Caco-2 (cell line): ENCODE measurements around the gene POLD2. TPM values are rescaled to one million over a fixed set of nuclear protein-coding genes. Genes with fewer than 3 reads are reported as not detected.

ENCODE experiments used
- BruUV-seq: library from RNA; stranded (reverse); fragments of 400-500 nt; replicated peaks from 2 replicates; lab custom pipeline; 2021; lab: Mats Ljungman, UMichigan
- CTCF ChIA-PET: fragments of 300-600 bp; sonication (Branson Sonifier 250); formaldehyde crosslinking; loops from one replicate; lab custom pipeline; 2022; ENCODE audit warnings: antibody characterized with exemption; lab: Charles Lee
- POLR2A ChIA-PET: fragments of 300-600 bp; sonication (Branson Sonifier 250); formaldehyde crosslinking; loops from one replicate; lab custom pipeline; 2022; ENCODE audit warnings: antibody characterized with exemption; lab: Charles Lee
- DNase-seq, 2 experiments: peaks; one replicate each; pipeline versions ENCODE4 v3.0.0 to v3.0.0-alpha.2; 2020 to 2022
- H3K27me3 ChIP-seq: replicated peaks from 2 replicates; pipeline ENCODE4 v1.6.0; 2011; ENCODE audit warnings: low read length; ENCODE audit not compliant: control insufficient read depth, insufficient read depth
- H3K36me3 ChIP-seq: 2 replicates; pipeline ENCODE4 v1.5.1; 2011; ENCODE audit warnings: low read length; ENCODE audit not compliant: control insufficient read depth, insufficient read depth
- H3K4me1 ChIP-seq: fragments of 250-450 bp; sonication (Bioruptor Pico); 2 replicates; pipeline ENCODE4 v1.5.1; 2020; ENCODE audit warnings: mild to moderate bottlenecking
- H3K4me3 ChIP-seq: 2 replicates; pipeline ENCODE4 v1.5.1; 2011; ENCODE audit warnings: low read depth, mild to moderate bottlenecking, control low read depth, low read length
- H3K9me3 ChIP-seq: fragments of 250-450 bp; sonication (Bioruptor Pico); 2 replicates; pipeline ENCODE4 v1.5.1; 2020; ENCODE audit warnings: mild to moderate bottlenecking, moderate library complexity
- H3K27ac Mint-ChIP-seq: one replicate; pipeline ENCODE4 v1.8.0; 2022; ENCODE audit warnings: mixed read lengths; ENCODE audit not compliant: unreplicated experiment
- H3K27me3 Mint-ChIP-seq: one replicate; pipeline ENCODE4 v1.8.0; 2022; ENCODE audit warnings: mixed read lengths; ENCODE audit not compliant: insufficient read depth, unreplicated experiment
- H3K36me3 Mint-ChIP-seq: one replicate; pipeline ENCODE4 v1.8.0; 2022; ENCODE audit warnings: mild to moderate bottlenecking, mixed read lengths; ENCODE audit not compliant: insufficient read depth, unreplicated experiment
- H3K4me1 Mint-ChIP-seq: one replicate; pipeline ENCODE4 v1.8.0; 2022; ENCODE audit warnings: low read depth, mixed read lengths; ENCODE audit not compliant: unreplicated experiment
- H3K4me3 Mint-ChIP-seq: one replicate; pipeline ENCODE4 v1.8.0; 2022; ENCODE audit warnings: mild to moderate bottlenecking, moderate library complexity, mixed read lengths; ENCODE audit not compliant: unreplicated experiment
- H3K9me3 Mint-ChIP-seq: one replicate; pipeline ENCODE4 v1.8.0; 2022; ENCODE audit warnings: mixed read lengths; ENCODE audit not compliant: unreplicated experiment
- intact Hi-C: fragments of 100-400 bp; cut with micrococcal nuclease; formaldehyde crosslinking; loops from one replicate; pipeline ENCODE4 v1.10.0; 2022; ENCODE audit not compliant: unreplicated experiment
- total RNA-seq: library from RNA; stranded (reverse); gene quantifications from 2 replicates; pipeline ENCODE4 v1.2.3, GENCODE V29; 2022
- TF ChIP-seq, protein P1 (sequence below), 2 experiments: fragments of 200-600 bp in 1 of 2; IDR thresholded peaks; 1 replicate in 1 of 2; 2 replicates in 1 of 2; pipeline versions ENCODE4 v1.5.1 to v1.8.0; 2011 to 2022; ENCODE audit warnings: antibody characterized with exemption in 1 of 2, control low read depth in 1 of 2, inconsistent platforms in 1 of 2, low read depth in 1 of 2, low read length in 1 of 2, mild to moderate bottlenecking in 1 of 2, moderate library complexity in 1 of 2; ENCODE audit not compliant: insufficient read depth in 1 of 2, severe bottlenecking in 1 of 2, unreplicated experiment in 1 of 2

POLD2 gene
- total RNA-seq, 1 experiment from 2014 or later: 140 TPM

GRCh38 chr7:44134943-44135628, 11.7 kb upstream of the POLD2 start:
- Histone ChIP-seq H3K4me3 (no peak overlapping the region), H3K27me3 (no peaks in the 10 kb centered on the region), H3K4me1 (peaks cover 15% of the 10 kb centered on the region), H3K9me3 (no peaks in the 10 kb centered on the region), H3K36me3 (no peaks in the 10 kb centered on the region)
- Mint-ChIP-seq H3K27ac (no peak overlapping the region), H3K36me3 (no peaks in the 10 kb centered on the region), H3K27me3 (no peaks in the 10 kb centered on the region), H3K4me1 (peaks cover 8% of the 10 kb centered on the region), H3K4me3 (no peak overlapping the region), H3K9me3 (no peaks in the 10 kb centered on the region)
- TF ChIP-seq, protein P1, sequence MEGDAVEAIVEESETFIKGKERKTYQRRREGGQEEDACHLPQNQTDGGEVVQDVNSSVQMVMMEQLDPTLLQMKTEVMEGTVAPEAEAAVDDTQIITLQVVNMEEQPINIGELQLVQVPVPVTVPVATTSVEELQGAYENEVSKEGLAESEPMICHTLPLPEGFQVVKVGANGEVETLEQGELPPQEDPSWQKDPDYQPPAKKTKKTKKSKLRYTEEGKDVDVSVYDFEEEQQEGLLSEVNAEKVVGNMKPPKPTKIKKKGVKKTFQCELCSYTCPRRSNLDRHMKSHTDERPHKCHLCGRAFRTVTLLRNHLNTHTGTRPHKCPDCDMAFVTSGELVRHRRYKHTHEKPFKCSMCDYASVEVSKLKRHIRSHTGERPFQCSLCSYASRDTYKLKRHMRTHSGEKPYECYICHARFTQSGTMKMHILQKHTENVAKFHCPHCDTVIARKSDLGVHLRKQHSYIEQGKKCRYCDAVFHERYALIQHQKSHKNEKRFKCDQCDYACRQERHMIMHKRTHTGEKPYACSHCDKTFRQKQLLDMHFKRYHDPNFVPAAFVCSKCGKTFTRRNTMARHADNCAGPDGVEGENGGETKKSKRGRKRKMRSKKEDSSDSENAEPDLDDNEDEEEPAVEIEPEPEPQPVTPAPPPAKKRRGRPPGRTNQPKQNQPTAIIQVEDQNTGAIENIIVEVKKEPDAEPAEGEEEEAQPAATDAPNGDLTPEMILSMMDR (IDR thresholded peaks at IDR 0.05; ENCODE audit: insufficient read depth in 1 of 2, low read depth in 1 of 2, low read length in 1 of 2, severe bottlenecking in 1 of 2, unreplicated experiment in 1 of 2): no peak
- ChIA-PET CTCF (no interaction called here), POLR2A (interaction anchor here (0.7 kb wide), 1 partner anchor 81 kb away, joined by 5 read pairs; no protein-coding TSS in a partner anchor)
- no peak for DNase-seq
- intact Hi-C loops: loop anchor here (10.0 kb wide), 1 partner anchor 340 kb away; no protein-coding TSS in a partner anchor
- no TSS peak for BruUV-seq

DNA sequence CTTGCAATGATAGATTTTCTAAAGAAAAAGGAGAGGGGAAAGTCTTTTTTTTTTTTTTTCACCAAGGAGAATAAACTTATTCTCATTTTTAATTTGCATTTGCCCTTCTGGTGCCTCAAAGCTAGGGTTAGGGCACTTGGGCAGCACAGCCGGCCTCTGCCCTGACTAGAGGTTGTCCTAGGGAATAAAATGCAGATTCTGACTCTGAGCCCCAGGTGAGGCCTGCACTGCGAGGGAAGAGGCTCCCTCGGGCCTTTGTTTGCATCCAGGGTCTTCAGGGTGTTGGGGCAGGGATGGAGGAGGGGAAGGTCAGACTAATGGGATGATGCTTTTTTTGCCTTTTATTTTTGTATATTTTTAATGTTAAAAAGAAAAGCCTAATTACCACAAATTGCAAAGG, 9.9 kb upstream of the POLD2 start:
- no peaks in the 10 kb centered on the region for H3K9me3 ChIP-seq
- Mint-ChIP-seq H3K27ac (no peak overlapping the region), H3K4me3 (no peak overlapping the region), H3K4me1 (peaks cover 8% of the 10 kb centered on the region), H3K9me3 (no peaks in the 10 kb centered on the region), H3K36me3 (no peaks in the 10 kb centered on the region), H3K27me3 (no peaks in the 10 kb centered on the region)
- H3K4me1 ChIP-seq: peaks cover 15% of the 10 kb centered on the region
- DNase-seq: no peak
- H3K36me3 ChIP-seq: no peaks in the 10 kb centered on the region
- no TSS peak for BruUV-seq
- ChIA-PET CTCF (interaction anchor here (0.7 kb wide), 1 partner anchor 13 kb away, joined by 3 read pairs; no protein-coding TSS in a partner anchor), POLR2A (no interaction called here)
- intact Hi-C loops: loop anchor here (10.0 kb wide), 1 partner anchor 342 kb away; no protein-coding TSS in a partner anchor
- no peak overlapping the region for H3K4me3 ChIP-seq
- TF ChIP-seq, protein P1 (IDR thresholded peaks at IDR 0.05; ENCODE audit: insufficient read depth in 1 of 2, low read depth in 1 of 2, low read length in 1 of 2, severe bottlenecking in 1 of 2, unreplicated experiment in 1 of 2): no peak
- H3K27me3 ChIP-seq: no peaks in the 10 kb centered on the region

GRCh38 chr7:44132039-44132438, 8.7 kb upstream of the POLD2 start:
- TF ChIP-seq, protein P1 (IDR thresholded peaks at IDR 0.05; ENCODE audit: insufficient read depth in 1 of 2, low read depth in 1 of 2, low read length in 1 of 2, severe bottlenecking in 1 of 2, unreplicated experiment in 1 of 2): no peak
- Mint-ChIP-seq H3K36me3 (no peaks in the 10 kb centered on the region), H3K4me1 (peaks cover 8% of the 10 kb centered on the region), H3K27ac (no peak overlapping the region), H3K27me3 (no peaks in the 10 kb centered on the region), H3K4me3 (no peak overlapping the region), H3K9me3 (no peaks in the 10 kb centered on the region)
- peaks cover 15% of the 10 kb centered on the region for H3K4me1 ChIP-seq
- H3K9me3 ChIP-seq: no peaks in the 10 kb centered on the region
- DNase-seq: no peak
- no peaks in the 10 kb centered on the region for H3K36me3 ChIP-seq
- ChIA-PET POLR2A (no interaction called here), CTCF (interaction anchor here (1.6 to 2.1 kb wide), 2 partner anchors 10 kb away, joined by 8 read pairs; partner anchors contain the start of gene POLD2)
- intact Hi-C loops: loop anchor here (10.0 kb wide), 1 partner anchor 343 kb away; no protein-coding TSS in a partner anchor
- H3K4me3 ChIP-seq: no peak overlapping the region
- BruUV-seq: no TSS peak
- H3K27me3 ChIP-seq: no peaks in the 10 kb centered on the region
